Measurements from ENCODE around the gene STK31.
"Not testable (repeated sequence)": the region's sequence is repeated elsewhere in the genome, so short reads cannot be mapped to it uniquely, and the experiment has no call there.

Gene STK31

DNA sequence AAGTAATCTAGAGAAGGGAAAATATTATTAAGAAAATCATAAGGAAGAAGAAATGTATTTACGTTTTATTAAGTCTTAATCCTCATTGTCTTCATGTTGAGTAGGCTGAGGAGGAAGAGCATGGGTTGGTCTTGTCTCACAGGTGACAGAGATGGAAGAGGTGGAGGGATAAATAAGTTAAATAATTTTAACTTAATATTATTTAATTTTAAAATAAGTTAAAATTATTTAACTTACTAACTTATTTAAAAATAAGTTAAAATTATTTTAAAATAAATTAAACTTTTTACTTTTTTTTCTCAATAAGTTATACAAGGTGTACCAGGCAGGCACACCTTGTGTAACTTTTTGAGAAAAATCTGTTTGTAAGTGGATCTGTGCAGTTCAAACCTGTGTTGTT lies 36.6 kb downstream of the STK31 start:
- Histone ChIP-seq H3K27me3 (replicated peaks) (no peaks in the 10 kb centered on the region), H3K36me3 (replicated peaks) (no peaks in the 10 kb centered on the region), H3K4me3 (ENCODE audit: low read depth, low read length) (no peak overlapping the region), H3K27ac (no peak overlapping the region)
- DNase-seq: no peak
- TF ChIP-seq, protein P1, sequence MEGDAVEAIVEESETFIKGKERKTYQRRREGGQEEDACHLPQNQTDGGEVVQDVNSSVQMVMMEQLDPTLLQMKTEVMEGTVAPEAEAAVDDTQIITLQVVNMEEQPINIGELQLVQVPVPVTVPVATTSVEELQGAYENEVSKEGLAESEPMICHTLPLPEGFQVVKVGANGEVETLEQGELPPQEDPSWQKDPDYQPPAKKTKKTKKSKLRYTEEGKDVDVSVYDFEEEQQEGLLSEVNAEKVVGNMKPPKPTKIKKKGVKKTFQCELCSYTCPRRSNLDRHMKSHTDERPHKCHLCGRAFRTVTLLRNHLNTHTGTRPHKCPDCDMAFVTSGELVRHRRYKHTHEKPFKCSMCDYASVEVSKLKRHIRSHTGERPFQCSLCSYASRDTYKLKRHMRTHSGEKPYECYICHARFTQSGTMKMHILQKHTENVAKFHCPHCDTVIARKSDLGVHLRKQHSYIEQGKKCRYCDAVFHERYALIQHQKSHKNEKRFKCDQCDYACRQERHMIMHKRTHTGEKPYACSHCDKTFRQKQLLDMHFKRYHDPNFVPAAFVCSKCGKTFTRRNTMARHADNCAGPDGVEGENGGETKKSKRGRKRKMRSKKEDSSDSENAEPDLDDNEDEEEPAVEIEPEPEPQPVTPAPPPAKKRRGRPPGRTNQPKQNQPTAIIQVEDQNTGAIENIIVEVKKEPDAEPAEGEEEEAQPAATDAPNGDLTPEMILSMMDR (IDR thresholded peaks at IDR 0.05; ENCODE audit: low read depth, low read length, missing control alignments): no peak
- in situ Hi-C loops (cut with HindIII; ENCODE audit: low pct_ligation_motif_present, low sequenced_read_pairs): no loop called here

DNA sequence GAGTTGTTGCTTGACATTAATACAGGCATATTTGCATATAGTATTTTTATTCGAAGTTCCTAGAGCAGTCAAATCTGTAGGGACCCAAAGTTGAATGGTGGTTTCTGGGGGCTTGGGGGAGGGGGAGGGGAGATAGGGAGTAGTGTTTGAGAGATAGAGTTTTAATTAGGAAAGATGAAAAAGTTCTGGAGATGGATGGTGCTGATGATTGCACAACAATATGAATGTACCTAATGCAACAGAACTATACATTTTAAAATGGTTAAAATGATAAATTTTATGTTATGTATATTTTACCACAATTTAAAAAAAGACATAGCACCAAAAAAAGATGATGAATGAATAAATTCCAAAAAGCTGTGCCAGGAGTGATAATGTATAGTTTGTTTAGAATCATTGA lies 41.8 kb downstream of the STK31 start:
- TF ChIP-seq, protein P1 (IDR thresholded peaks at IDR 0.05; ENCODE audit: low read depth, low read length, missing control alignments): no peak
- in situ Hi-C loops (cut with HindIII; ENCODE audit: low pct_ligation_motif_present, low sequenced_read_pairs): no loop called here
- H3K36me3 ChIP-seq (replicated peaks): no peaks in the 10 kb centered on the region
- no peak overlapping the region for H3K4me3 ChIP-seq (ENCODE audit: low read depth, low read length)
- no peak for DNase-seq
- H3K27me3 ChIP-seq (replicated peaks): no peaks in the 10 kb centered on the region
- H3K27ac ChIP-seq: no peak overlapping the region

DNA sequence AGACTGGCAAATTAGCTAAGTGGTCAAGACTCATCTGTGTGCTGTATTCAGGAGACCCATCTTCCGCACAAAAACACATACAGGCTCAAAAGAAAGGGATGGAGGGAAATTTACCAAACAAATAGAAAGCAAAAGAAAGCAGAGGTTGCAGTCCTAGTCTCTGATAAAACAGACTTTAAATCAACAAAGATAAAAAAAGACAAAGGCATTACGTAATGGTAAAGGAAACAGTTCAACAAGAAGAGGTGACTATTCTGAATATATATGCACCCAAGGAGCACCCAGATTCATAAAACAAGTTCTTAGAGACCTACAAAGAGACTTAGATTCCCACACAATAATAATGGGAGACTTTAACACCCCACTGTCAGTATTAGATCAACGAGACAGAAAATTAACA lies 48.8 kb downstream of the STK31 start:
- in situ Hi-C loops (cut with HindIII; ENCODE audit: low pct_ligation_motif_present, low sequenced_read_pairs); H3K4me3 ChIP-seq (ENCODE audit: low read depth, low read length); DNase-seq; H3K27me3 ChIP-seq (replicated peaks); H3K27ac ChIP-seq; H3K36me3 ChIP-seq (replicated peaks): not testable (repeated sequence)

DNA sequence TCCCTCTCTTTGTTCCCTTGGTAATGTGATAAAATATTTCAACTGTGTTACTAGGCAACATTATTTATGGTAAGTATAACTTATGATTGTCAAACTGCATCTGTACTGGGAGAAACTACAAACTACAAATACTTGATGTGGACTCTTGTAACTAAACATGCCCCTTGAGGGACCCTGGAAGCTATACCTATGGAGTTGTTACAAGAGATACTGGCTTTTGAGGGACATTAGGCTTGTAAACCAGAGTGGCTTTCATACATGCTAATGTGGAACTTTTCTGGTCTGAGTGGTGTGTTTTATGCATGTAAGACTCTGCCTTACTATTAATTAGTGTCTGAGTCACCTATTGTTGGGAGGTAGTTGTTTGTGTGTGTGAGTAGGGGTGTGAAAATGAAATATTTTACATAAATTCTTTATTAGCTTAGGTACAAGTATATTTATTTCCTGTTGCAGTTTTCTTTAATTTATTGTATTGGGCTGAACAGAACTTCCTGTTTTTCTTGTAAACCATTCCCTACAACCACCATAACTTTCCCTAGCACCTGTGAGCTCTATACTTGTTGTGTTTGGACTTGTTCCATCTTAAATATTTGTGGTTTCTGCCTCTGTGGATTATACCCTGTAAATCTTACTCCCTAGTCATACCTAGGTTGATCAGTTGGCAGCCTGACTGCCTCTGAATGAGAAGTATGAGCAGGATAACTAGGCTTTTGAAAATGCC lies 49.8 kb downstream of the STK31 start:
- in situ Hi-C loops (cut with HindIII; ENCODE audit: low pct_ligation_motif_present, low sequenced_read_pairs): no loop called here
- peak; percentile 16 for DNase-seq
- Histone ChIP-seq H3K36me3 (replicated peaks) (no peaks in the 10 kb centered on the region), H3K4me3 (ENCODE audit: low read depth, low read length) (no peak overlapping the region), H3K27me3 (replicated peaks) (no peaks in the 10 kb centered on the region), H3K27ac (no peak overlapping the region)
- TF ChIP-seq, protein P1 (IDR thresholded peaks at IDR 0.05; ENCODE audit: low read depth, low read length, missing control alignments): no peak

DNA sequence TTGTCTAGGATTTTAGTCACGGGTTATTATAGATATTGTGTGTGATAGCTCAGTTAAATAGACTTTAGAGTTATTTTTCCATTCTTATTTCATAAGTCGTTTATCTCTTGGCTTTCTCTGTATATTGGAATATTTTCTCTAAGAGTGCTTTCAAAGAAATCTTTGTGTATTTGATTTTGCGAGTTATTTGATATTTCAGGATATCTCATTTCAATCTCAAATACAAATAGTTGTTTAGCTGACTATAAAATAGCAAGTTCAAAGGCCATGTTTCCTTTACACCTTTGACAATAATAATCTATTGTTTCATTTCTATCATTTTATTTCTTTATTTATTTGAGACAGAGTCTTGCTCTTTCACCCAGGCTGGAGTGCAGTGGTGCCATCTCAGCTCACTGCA lies 55.9 kb downstream of the STK31 start:
- H3K27ac ChIP-seq: no peak overlapping the region
- TF ChIP-seq, protein P1 (IDR thresholded peaks at IDR 0.05; ENCODE audit: low read depth, low read length, missing control alignments): no peak
- H3K4me3 ChIP-seq (ENCODE audit: low read depth, low read length): no peak overlapping the region
- in situ Hi-C loops (cut with HindIII; ENCODE audit: low pct_ligation_motif_present, low sequenced_read_pairs): no loop called here
- no peaks in the 10 kb centered on the region for H3K27me3 ChIP-seq (replicated peaks)
- no peaks in the 10 kb centered on the region for H3K36me3 ChIP-seq (replicated peaks)
- no peak for DNase-seq

DNA sequence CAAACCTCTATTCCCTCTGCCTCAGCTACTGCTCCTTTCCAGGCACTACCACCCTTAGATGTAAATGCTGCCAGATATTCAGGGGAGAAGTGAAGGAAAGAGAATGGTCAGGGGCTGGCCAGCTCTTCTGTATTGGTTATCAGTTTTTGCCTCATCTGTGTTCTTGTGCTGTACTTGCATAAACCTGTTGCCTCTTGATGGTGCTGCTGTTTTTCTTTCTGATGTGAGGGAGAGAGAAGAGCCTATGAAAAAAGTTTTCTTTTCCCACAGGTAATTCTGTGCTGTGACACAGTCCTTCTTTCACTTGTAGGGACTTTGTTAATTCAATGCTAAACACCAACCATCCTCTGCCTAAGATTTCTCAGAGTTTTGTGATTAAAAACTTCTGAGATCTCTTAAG lies 57.5 kb downstream of the STK31 start:
- H3K27me3 ChIP-seq (replicated peaks): no peaks in the 10 kb centered on the region
- in situ Hi-C loops (cut with HindIII; ENCODE audit: low pct_ligation_motif_present, low sequenced_read_pairs): no loop called here
- TF ChIP-seq, protein P1 (IDR thresholded peaks at IDR 0.05; ENCODE audit: low read depth, low read length, missing control alignments): no peak
- no peak overlapping the region for H3K27ac ChIP-seq
- H3K36me3 ChIP-seq (replicated peaks): no peaks in the 10 kb centered on the region
- H3K4me3 ChIP-seq (ENCODE audit: low read depth, low read length): no peak overlapping the region
- no peak for DNase-seq

Data from brain microvascular endothelial cell (primary cell).